WI38 (cell line): ENCODE measurements around the gene NR4A1.

ENCODE experiments used
- H3K4me3 ChIP-seq: 2 replicates; pipeline ENCODE4 v1.5.1; 2011; ENCODE audit warnings: low read depth, mild to moderate bottlenecking, control low read depth, low read length
- TF ChIP-seq, protein P1 (sequence below): IDR thresholded peaks from 2 replicates; pipeline ENCODE4 v1.5.1; 2012; ENCODE audit warnings: low read depth, mild to moderate bottlenecking, control low read depth, low read length

Gene NR4A1

DNA sequence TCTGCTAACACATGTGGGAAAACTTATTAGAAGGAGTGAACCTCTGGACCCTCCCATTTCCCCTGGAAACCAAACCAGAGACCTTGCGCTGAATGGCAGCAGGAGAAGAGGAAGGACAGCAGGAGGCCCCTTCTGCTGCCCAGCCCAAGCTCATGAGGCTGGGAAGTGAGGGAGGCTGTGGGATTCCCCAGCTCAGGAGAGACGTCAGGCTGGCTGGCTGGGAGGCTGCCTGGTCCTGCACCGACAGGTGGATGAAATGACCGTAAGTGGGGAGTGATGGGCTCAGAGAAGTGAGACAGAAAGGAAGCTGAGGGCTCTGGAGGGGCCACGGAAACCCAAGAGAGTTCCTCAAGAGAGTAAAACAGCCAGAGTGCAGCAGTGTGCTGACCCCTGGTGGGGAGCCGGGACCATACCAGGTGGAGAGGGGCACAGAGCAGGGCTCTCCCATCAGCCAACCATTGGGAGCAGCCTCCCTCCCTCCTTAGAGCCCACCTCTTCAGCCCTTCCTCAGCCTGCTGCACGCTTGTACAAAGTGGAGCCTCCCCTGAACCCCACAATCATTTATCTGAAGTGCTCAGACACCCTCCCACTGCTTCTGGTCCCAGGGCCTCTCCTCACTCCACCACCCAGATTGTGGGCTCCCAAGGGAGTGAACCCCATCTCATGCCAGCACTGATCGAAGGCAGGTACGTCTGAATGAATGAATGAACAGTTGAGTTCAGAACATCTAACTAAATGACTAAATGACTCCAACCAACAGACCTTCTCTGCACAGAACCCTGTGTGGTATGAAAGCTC is 30.5 kb upstream of the NR4A1 start:
- TF ChIP-seq, protein P1, sequence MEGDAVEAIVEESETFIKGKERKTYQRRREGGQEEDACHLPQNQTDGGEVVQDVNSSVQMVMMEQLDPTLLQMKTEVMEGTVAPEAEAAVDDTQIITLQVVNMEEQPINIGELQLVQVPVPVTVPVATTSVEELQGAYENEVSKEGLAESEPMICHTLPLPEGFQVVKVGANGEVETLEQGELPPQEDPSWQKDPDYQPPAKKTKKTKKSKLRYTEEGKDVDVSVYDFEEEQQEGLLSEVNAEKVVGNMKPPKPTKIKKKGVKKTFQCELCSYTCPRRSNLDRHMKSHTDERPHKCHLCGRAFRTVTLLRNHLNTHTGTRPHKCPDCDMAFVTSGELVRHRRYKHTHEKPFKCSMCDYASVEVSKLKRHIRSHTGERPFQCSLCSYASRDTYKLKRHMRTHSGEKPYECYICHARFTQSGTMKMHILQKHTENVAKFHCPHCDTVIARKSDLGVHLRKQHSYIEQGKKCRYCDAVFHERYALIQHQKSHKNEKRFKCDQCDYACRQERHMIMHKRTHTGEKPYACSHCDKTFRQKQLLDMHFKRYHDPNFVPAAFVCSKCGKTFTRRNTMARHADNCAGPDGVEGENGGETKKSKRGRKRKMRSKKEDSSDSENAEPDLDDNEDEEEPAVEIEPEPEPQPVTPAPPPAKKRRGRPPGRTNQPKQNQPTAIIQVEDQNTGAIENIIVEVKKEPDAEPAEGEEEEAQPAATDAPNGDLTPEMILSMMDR, result peak; percentile 93
- H3K4me3 ChIP-seq, result no peak overlapping the region

DNA sequence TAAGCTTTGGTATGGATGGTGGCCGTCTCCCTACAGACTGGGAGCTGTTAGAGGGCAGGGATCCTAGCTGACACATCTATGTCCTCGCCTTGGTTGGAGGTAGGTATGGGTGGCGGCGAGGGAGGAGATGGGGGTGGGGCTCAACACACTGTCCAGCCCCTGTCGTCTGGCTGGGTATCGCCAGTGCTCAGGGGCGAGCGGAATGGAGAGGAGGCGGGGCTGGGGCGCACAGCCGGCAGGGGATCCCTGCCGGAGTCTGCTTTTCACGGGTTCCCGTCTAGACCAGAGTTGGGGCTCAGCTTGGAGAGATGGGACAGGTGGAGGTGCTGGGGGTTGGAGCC is 28.4 kb upstream of the NR4A1 start:
- H3K4me3 ChIP-seq, result peak overlapping the region; percentile 60

DNA sequence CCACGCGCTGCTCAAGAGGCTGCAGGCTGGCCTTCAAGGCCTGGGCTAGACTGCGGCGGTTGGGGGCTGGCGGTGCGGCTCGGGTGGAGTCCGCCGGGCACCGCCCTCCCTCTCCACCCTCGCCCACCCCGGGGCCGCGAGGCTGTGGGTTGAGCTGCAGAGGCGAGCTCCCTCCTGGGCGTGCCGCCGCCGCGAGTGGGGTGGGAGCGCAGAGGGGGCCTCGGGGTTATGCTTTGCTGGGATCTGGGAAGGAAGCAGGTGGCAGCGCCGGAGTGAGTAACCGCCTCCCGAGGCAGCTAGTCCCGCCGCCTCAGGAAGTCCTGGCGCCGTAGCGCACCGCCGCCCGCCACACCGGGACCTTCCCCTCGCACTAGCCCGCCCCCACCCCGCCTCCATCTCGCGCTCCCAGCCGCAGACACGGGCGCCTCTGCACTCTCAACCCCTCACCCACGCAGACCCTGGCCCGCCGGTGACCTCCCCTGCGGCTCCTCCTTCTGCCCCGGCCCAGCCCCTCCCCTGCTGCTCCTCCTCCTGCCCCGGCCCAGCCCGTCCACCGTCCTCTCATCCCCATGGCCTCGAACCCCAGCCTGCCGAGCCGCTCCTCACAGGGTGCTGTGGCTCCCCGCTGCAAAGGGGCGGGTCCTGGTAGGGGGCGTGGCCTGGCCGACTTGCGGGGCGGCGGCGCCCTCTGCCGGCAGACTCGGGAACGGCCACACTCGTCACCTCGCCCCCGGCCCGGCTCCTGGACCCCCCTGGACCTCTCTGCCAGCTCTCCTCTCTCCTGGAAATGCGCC is 27.9 kb upstream of the NR4A1 start:
- peak overlapping the region; percentile 60 for H3K4me3 ChIP-seq
- TF ChIP-seq, protein P1, result peak; percentile 87

More for the DNA sequence above, 28.4 kb upstream of the NR4A1 start:
- TF ChIP-seq, protein P1, result no peak

DNA sequence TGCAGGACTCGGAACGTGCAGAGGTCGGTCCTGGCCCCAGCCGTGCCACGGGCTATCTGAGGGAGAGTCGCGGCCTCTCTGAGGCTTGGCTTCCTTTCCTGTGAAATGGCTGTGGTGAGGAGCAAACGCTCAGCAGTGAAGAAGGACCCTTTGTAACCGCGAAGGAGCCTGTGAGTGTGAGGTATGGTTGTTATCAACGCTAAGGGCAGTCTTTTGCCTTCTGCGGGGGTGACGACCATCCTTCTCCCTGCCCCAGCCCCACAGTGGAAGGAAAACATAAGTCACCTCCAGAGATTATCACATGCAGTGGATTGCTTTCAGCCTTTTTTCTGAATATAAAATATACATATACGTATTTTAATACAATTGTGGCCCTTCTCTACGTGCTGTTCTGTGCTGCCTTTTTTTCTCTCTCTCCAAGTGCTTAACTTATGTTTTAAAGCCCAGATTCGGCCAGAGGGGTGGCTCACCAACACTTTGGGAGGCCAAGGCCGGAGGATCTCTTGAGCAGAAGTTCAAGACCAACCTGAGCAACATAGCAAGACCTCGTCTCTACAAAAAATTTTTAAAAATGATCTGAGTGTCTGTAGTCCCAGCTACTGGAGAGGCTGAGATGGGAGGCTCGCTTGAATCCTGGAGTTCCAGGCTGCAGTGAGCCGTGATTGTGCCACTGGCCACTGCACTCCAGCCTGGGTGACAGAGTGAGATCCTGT is 27.1 kb upstream of the NR4A1 start:
- TF ChIP-seq, protein P1, result no peak
- H3K4me3 ChIP-seq, result peak overlapping the region; percentile 60

DNA sequence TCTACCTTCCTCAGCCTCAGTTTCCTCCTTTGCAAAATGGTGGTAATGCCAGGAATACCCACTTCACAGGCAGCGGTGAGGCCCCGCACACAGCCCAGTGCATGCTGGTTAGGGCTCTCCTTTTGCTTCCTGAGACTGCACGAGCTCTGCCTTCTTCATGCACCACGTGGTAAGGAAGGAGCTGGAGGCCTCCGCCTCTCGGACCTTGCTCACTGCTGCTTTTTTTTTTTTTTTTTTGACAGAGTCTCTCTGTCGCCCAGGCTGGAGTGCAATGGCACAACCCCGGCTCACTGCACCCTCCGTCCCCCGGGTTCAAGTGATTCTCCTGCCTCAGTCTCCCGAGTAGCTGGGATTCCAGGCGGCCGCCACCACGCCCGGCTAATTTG is 26.4 kb upstream of the NR4A1 start:
- H3K4me3 ChIP-seq, result no peak overlapping the region

DNA sequence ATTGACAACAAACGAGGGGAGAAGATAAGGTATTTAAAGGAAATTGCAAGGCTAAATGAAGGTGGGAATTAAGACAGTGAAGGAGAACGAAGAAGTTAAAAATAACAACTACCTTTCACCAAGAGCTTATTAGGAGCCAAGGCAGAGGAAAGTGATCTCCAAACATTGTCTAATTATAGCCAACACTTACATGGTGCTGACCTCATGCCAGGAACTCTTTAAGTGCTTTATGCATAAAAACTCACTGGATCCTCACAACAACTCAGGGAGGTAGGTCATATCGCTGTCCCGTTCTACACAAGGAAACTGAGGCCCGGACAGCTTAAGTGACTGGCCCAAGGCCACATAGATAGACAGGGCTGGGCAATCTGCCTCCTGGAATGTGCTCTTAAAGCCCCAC is 25.0 kb upstream of the NR4A1 start:
- no peak overlapping the region for H3K4me3 ChIP-seq
- TF ChIP-seq, protein P1, result no peak

More for the DNA sequence above, 26.4 kb upstream of the NR4A1 start:
- TF ChIP-seq, protein P1, result no peak
